Stimulated activated CD8-positive, alpha-beta memory T cell treated with anti-CD3 and anti-CD28 coated beads, Interleukin-4, amount 100 ng/mL, for 4 hours (primary cell): ENCODE results near the gene UBE2E2.

ENCODE experiments used
- DNase-seq, 2 donors: peaks; one replicate each; pipeline ENCODE4 v3.0.0-alpha.2; 2020; ENCODE audit warnings: low read depth in 2 of 2, low spot score in 1 of 2

Gene UBE2E2

GRCh38 chr3:23435318-23435717, 232.2 kb downstream of the UBE2E2 start:
- DNase-seq = no peak

DNA sequence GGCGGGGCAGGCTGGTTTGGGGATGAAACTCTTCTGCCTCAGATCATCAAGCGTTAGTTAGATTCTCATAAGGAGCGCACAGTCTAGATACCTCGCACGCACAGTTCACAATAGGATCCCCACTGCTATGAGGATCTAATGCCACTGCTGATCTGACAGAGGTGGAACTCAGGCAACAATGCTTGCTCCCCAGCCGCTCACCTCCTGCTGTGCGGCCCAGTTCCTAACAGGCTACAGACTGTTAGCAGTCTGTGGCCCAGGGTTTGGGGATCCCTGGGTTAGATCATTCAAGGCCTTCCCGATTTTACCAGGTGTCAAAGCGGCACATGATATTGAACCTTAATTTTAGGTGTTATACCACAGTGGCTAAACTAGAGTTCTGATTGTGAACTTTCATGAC, 232.8 kb downstream of the UBE2E2 start:
- no peak for DNase-seq

GRCh38 chr3:23437484-23438145, 234.5 kb downstream of the UBE2E2 start:
- no peak for DNase-seq

DNA sequence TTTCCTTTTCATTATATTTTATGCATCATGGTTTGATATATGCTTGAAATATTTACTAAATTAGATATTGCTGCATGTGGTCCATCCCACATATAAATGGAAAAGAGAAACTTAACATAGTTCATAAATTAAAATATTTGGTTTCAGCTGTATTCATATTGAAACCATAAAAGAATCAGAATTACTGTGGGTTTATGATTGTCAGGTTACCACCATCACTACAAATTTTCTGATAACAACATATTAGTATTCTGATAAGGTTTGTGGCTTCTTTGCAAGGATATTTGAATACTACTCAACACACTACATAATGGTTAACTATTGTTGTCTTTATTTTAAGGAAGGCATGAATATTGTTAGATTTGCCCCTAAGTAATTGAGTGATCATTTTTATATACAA, 235.5 kb downstream of the UBE2E2 start:
- no peak for DNase-seq

DNA sequence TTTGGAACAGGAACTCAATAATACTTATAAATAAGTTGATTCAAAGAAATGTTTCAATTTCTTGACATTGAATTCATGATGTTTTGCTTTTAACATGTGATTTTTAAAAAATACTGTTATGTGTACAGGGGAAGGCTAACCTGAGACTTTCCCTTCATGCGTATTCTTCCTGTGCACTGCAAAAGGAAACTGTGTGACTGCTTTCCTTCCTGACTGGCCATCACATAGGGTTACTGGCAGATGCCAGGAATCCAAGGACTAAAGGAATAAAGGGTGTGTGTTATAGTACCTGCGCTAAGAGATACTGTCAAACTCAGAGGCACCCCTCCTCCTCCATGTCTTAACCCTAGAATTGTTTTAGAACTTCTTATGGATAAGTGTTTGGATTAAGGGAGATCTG, 236.0 kb downstream of the UBE2E2 start:
- no peak for DNase-seq

- no peak for DNase-seq
Measured at GRCh38 chr3:23440416-23441294, 237.5 kb downstream of the UBE2E2 start.

GRCh38 chr3:23442598-23443383, 239.7 kb downstream of the UBE2E2 start:
- no peak for DNase-seq

DNA sequence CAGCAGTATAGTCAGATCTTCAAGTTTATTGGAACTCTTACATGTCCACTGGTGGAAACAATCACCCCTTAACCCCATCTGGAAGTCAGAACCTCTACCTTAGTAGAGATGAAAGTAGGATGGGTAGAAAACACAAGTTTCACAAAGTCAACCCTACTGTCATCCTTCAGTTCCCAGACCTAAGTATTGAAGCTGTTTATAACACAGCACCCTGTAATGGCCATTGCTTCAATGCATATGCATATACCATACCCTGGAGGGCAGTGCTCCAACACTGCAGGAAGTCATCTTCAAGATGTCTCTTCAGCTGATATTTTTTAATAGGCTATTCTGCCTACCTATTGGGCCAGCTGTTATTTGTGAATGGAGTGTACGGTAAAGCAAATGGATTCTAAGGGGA, 241.3 kb downstream of the UBE2E2 start:
- DNase-seq = no peak

GRCh38 chr3:23446301-23446700, 243.2 kb downstream of the UBE2E2 start:
- DNase-seq = no peak

DNA sequence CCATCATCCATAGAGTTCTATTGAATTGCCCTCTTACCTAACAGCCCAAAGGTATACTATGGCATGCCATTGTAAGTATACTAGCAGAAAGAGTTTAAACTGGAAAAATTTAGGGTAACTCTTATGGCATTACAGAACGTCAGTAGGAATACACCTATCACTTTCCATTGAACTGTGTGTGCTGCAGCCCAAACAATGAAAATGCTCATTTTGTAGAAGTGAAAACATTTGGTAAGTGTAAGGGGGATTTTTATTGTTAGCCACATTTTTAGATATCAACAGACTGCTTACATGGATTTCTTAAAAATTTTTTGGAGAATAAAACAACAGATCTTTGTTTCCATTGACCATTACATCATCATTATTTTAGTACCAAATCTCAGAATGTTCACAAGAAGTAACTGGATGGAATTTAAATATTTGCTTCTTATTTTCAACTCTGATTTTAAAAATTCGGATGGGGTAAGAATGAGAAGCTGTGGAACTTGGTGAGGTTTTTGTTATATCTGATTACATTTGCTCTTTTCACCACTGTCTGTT, 245.9 kb downstream of the UBE2E2 start:
- DNase-seq = no peak

DNA sequence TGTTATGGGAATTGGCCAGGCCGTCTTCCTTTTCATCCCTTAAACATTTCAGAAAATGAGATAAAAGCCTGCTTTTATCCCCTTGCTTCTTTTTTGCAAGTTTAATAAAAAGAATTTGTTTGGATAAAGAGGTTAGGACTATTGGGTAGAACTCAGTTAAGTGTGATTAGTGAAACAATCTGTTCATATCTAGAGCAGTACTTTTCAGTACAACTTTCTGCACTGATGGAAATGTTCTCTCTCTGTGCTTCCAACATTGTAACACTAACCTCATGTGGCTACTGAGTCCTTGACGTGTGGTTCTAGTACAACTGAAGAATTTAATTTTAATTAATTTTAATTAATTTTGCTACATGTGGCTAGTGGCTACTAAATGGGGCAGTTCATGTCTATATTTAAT, 246.9 kb downstream of the UBE2E2 start:
- no peak for DNase-seq

DNA sequence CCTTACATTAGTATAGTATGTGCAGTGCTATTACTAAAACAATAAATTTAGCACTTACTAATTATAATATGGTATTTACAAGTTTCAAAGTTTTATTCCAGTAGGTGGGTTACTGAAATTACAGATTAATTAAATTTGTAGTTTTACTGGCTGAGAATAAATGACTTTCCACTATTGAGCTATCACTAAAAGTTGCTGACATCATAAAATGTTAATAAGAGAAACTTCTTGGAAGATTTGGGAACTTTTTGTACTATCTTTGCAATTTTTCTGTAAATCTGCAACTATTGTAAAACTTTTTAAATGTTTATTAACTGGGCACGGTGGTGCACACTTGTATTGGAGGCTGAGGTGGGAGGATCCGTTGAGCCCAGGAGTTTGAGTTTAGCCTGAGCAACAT, 247.7 kb downstream of the UBE2E2 start:
- DNase-seq = no peak

DNA sequence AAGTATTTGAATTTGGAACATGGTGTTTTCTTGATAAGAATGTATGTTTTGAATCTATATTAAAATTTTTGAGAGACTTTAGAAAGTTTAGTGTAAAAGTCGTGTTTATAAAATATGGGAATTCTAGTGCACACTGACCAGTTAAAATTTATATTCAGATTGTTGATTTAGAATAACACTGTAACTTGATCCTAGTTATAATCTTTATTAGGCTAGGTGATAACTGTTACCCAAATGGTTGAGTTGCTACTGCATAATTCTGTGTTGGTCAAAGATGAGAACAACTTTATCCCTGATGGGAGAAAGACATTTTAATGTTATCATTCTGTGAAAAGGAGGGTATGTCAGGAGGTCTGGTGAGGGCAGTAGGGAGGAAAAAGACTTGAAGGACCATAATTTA, 249.3 kb downstream of the UBE2E2 start:
- no peak for DNase-seq

DNA sequence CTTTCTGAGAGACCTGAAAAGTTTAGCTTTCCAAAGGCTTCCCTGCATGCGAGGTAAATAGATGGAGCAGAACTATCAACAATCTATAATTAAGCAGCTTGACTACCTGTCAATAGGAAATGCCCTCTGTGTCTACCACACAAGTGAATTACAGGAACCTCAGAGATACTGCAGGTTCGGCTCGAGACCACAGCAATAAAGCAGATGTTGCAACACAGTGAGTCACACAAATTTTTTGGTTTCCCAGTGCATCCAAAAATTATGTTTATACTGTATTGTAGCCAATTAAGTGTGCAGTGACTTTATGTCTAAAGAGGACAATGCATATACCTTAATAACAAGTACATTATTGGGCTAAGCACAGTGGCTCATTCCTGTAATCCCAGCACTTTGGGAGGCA, 252.0 kb downstream of the UBE2E2 start:
- no peak for DNase-seq

GRCh38 chr3:23455775-23456174, 252.6 kb downstream of the UBE2E2 start:
- DNase-seq = no peak

DNA sequence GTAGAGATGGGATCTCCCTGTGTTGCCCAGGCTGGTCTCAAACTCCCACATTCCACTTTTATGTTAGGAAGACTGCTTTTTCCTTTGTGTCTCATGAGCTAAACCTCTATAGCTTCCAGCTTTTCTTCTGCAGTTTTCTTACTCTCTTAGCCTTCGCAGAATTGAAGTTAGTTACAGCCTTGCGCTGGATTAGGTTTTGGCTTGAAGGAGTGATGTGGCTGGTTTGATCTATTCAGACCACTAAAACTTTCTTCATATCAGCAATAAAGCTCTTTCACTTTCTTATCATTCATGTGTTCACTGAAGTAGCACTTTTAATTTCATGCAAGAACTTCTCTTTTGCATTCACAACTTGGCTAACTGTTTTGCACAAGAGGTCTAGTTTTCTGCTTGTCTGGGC, 254.6 kb downstream of the UBE2E2 start:
- no peak for DNase-seq

GRCh38 chr3:23459465-23459864, 256.3 kb downstream of the UBE2E2 start:
- DNase-seq = no peak

DNA sequence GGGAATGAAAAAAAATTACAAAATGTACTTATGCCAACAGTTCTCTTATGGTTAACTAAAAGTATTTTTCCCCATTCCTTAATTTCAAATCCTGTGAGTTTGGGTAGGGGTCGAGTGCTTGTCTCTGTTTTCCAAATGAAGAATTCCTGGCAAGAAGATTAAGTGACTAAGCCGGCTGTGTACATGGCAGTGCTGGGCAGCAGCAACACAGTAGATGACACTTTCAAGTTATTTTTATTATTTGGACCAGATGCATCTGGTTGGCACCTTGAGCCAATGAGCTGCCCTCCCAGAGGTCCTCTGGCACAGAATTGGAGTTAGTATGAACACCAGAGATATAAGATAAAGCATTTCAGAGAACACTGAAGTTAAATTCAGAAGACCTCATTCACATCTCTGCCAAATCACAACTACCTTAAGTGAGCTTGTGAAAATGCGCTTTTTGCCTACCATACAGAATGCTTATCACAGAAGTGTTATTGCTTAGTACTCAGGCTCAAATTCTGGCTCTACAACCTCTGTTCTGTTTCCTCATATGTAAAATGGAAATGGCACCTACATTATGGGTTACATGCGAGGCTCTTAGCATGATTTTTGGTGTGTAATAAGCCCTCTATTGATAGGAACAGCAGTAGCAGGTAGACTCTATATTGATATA, 256.9 kb downstream of the UBE2E2 start:
- DNase-seq = no peak

DNA sequence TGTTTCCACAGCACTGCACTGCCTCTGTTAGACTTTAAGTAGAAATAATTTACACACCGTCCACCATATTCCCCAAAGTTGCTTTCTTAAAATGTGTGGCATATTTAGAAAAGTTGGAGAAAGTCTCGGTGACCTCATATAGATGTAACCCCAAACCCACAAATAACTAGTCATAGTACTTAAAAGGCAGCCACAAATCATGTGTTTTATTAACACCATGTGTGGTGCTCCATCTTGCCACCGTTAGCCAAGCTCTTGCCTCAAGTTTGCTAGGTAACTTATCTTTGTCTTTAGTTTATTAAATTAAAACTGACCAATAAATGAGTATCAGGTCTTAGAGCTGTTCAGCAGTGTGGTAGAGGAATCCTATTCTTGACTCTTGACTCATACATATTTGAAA, 257.9 kb downstream of the UBE2E2 start:
- DNase-seq = no peak

- DNase-seq = no peak
Measured at GRCh38 chr3:23463791-23464190, 260.7 kb downstream of the UBE2E2 start.

- no peak for DNase-seq
Measured at GRCh38 chr3:23465569-23465968, 262.4 kb downstream of the UBE2E2 start.
